ENCODE measurements around the gene CCT5.
A peak's percentile ranks its signal among the peaks of the same experiment; 100 is the strongest.
"Not testable (repeated sequence)": the region's sequence is repeated elsewhere in the genome, so short reads cannot be mapped to it uniquely, and the experiment has no call there.

The CCT5 gene

GRCh38 chr5:10304932-10305331 is 54.9 kb downstream of the CCT5 start:
- no peak for DNase-seq

- DNase-seq: no peak
These were observed 56.0 kb downstream of the CCT5 start for GRCh38 chr5:10306114-10306513.

- DNase-seq: no peak
These were observed 56.7 kb downstream of the CCT5 start for GRCh38 chr5:10306806-10307205.

- no peak for DNase-seq
These were observed 57.4 kb downstream of the CCT5 start, which contains the start of gene CMBL for GRCh38 chr5:10307206-10308148. TSS of gene CMBL (minus strand) at chr5:10307902. CDS start at chr5:10290762, 17,140 bp downstream.

- DNase-seq: no peak
These were observed 58.8 kb downstream of the CCT5 start for GRCh38 chr5:10308844-10309243.

GRCh38 chr5:10310066-10310779 is 60.1 kb downstream of the CCT5 start:
- peak; percentile 47 for DNase-seq

GRCh38 chr5:10310835-10311570 is 60.9 kb downstream of the CCT5 start:
- DNase-seq: not testable (repeated sequence)

GRCh38 chr5:10311595-10312425 is 61.7 kb downstream of the CCT5 start:
- no peak for DNase-seq

- no peak for DNase-seq
These were observed 65.1 kb downstream of the CCT5 start for GRCh38 chr5:10315201-10315600.

Measured in amniotic stem cell (primary cell).